AG04449 (cell line): ENCODE results near the gene S1PR4.

Source experiments
- CTCF ChIA-PET: fragments of 350-600 bp; formaldehyde crosslinking; extraction: SDS; loops from one replicate; lab custom pipeline; 2021; ENCODE audit warnings: antibody characterized with exemption; lab: Yijun Ruan, JAX
- POLR2A ChIA-PET: fragments of 400-600, 350-600 bp; formaldehyde crosslinking; extraction: SDS; loops from one replicate; lab custom pipeline; 2020; ENCODE audit warnings: antibody characterized with exemption, inconsistent platforms; lab: Yijun Ruan, JAX
- DNase-seq: peaks from one replicate; pipeline ENCODE4 v3.0.0-alpha.2; 2010; ENCODE audit warnings: low read depth, low spot score
- H3K4me3 ChIP-seq: 2 replicates; pipeline ENCODE4 v1.5.1; 2011; ENCODE audit warnings: low read depth, mild to moderate bottlenecking, control low read depth, low read length
- TF ChIP-seq, protein P1 (sequence below): IDR thresholded peaks from one replicate; pipeline ENCODE4 v1.5.1; 2011; ENCODE audit warnings: mild to moderate bottlenecking, moderate library complexity, low read length, control low read depth, inconsistent platforms; ENCODE audit not compliant: insufficient read depth; ENCODE audit errors: missing control alignments

Gene S1PR4

DNA sequence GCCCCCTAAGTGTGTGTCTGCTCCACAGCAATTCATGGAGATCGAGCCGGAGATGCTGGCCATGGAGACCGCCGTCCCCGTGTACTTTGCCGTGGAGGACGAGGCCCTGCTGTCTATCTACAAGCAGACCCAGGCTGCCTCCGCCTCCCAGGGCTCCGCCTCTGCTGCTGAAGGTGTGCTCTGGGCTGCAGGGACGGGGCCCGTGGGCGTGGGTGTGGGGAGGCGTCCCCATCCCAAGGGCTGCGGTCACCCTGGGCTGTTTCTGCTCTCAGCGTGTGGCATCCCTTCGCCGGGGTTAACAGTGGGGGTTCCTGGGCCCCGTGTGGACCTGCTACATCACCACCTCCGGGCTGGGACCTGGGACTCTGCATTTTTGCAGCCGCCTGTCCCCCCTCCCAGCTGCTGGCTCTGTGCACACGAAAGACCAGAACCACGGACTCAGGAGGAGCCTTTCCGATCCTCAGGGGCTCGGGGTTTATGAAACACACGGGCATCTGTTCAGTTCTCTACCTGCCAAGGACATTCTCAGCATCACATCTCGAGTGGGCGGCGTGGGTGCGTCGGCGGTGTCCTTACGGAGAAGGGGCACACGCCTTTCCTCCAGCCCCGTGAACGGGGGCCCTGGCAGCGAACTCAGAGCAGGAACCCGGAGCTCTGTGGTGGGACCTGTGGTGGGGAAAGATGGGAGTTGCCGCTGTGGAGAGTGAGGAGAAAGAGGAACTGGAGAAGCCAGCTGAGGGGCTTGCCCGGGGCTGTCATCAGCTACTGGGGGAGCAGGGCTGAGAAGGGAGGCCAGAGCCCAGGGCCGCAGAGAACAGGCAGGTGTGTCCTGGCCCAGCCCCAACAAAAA is 14.9 kb downstream of the S1PR4 start:
- TF ChIP-seq, protein P1, sequence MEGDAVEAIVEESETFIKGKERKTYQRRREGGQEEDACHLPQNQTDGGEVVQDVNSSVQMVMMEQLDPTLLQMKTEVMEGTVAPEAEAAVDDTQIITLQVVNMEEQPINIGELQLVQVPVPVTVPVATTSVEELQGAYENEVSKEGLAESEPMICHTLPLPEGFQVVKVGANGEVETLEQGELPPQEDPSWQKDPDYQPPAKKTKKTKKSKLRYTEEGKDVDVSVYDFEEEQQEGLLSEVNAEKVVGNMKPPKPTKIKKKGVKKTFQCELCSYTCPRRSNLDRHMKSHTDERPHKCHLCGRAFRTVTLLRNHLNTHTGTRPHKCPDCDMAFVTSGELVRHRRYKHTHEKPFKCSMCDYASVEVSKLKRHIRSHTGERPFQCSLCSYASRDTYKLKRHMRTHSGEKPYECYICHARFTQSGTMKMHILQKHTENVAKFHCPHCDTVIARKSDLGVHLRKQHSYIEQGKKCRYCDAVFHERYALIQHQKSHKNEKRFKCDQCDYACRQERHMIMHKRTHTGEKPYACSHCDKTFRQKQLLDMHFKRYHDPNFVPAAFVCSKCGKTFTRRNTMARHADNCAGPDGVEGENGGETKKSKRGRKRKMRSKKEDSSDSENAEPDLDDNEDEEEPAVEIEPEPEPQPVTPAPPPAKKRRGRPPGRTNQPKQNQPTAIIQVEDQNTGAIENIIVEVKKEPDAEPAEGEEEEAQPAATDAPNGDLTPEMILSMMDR = no peak
- ChIA-PET CTCF (interaction anchor here (0.7 to 0.9 kb wide), 2 partner anchors 30 to 31 kb away, joined by 3 to 4 read pairs; partner anchors contain the start of gene CELF5), POLR2A (no interaction called here)
- DNase-seq = no peak
- no peak overlapping the region for H3K4me3 ChIP-seq

DNA sequence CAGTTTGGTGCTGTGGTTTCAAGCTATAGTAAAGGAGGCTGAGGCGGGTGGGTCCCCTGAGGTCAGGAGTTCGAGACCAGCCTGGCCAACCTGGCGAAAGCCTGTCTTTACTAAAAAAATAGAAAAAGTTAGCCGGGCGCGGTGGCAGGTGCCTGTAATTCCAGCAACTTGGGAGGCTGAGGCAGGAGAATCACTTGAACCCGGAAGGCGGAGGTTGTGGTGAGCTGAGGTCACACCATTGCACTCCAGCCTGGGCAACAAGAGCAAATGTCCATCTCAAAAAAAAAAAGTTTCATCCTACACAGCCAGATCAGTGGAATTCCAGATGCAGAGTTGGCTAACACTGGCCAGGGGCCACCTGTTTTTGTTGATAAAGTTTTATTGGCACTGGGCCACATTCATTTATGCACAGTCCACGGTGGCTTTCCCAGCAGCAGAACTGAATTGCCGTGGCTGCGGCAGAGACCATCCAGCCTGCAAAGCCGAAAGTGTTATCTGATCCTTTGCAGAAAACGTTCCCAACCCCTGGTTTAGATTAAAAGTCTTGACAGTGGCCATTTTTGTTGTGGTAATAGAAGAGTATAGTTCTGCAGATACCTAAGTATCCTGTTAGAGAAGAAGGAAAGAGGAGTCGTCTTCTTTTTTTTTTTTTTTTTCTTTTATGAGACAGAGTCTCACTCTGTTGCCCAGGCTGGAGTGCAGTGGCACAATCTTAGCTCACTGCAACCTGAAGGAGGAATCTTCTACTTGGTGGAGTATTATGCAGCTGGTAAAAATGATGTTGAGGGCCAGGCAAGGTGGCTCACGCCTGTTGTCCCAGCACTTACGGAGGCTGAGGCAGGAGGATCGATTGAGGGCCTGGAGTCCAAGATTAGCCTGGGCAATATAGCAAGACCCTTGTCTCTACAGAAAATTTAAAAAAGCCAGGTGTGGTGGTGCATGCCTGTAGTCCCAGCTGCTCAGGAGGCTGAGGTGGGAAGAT is 15.8 kb downstream of the S1PR4 start:
- POLR2A ChIA-PET = no interaction called here
- H3K4me3 ChIP-seq = no peak overlapping the region
- no peak for DNase-seq
- TF ChIP-seq, protein P1 = no peak
- CTCF ChIA-PET = interaction anchor here (0.7 to 0.9 kb wide), 2 partner anchors 29 to 30 kb away, joined by 3 to 4 read pairs; partner anchors contain the start of gene CELF5

DNA sequence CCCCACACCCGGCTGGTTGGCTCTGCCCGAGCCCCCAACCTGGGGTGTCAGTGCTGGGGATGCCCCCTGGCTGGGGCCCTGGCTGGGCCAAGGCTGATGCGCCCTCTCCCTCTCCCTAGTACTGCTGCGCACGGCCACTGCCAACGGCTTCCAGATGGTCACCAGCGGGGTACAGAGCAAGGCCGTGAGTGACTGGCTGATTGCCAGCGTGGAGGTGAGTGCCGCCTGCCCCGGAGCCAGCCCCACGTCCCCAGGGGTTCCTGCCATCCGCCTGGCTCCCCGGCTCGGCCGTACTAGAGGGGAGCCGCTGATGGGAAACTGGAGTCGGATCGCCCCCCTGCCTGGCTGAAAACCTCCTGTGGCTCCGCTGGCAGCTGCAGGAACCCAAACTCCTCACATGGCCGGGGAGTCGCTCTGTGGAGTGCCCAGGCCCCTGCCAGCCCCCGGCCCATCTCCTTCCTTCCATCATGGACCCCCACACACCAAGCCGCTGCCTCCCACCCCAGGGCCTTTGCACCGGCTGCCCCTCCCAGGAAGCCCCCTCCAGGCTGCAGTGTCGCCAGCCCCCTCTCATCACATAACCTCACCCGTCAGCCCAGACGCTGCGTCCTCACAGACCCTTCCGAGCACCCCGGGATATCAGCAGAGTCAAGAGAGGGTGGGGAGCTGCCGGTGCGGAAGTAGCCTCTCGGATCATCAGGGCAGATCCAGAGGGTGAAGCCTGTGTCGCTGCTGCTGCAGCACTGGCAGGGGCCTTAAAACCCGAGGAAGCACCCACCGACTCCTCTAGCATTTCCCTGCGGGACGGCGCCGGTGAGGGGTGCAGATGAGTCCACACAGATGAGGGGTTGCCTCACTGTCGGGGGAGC is 17.7 kb downstream of the S1PR4 start:
- CTCF ChIA-PET = interaction anchor here (1.4 kb wide), 1 partner anchor 13 kb away, joined by 8 read pairs; no protein-coding TSS in a partner anchor
- TF ChIP-seq, protein P1 = no peak
- DNase-seq = no peak

DNA sequence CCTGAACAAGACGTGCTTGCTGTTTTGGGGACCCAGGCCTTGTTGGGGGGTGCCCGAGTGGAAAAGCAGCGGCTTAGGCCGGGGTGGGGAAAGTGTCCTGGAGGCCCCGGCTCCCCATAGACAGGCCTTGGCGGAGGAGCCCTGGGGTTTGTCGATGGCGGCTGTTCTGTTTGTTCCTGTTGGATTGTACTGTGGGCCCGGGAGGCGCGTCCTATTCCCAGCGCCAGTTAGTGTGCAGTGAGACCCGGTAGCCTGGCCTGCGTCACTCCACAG is 18.3 kb downstream of the S1PR4 start:
- TF ChIP-seq, protein P1 = no peak
- ChIA-PET POLR2A (no interaction called here), CTCF (interaction anchor here (1.4 kb wide), 1 partner anchor 12 kb away, joined by 8 read pairs; no protein-coding TSS in a partner anchor)
- H3K4me3 ChIP-seq = no peak overlapping the region
- no peak for DNase-seq

More for the DNA sequence above, 17.7 kb downstream of the S1PR4 start:
- no peak overlapping the region for H3K4me3 ChIP-seq
- POLR2A ChIA-PET = no interaction called here

DNA sequence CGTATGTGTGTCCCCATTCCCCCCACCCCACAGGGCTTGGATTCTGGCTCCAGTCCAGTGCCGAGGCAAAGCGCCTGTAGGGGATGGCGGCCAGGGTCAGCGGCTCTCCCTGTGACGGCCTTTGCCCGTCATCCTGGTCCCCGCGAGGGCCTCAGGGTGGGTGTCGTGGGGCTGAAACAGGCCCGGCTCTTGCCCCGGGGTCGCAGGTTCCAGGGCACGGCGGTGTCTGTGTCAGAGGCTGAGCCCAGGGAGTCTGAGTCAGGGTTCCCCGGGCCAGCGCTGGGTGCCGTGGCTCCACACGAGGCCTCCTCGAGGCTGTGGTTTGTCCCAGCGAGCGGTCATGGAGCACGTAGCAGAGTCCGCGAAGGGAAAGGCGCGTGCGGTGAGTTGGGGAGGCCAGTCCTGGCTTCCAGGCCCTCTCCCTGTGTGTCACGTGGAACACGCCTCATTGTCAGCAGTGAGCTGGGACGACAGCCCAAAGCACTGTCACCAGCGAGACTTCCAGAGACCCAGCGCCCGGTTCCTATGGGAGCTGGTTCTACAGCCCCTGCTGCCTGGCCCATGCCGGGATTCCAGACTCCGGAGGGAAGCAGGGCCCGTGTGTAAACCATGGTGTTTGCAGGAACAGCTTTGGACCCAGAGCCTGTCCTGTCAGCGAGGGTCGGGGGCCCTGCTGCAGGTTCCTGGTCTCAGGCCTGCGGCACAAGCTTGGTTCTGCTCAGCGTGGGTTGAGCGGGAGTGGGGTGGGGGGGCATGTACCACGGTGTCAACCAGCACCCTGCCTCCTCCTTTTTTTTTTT is 20.5 kb downstream of the S1PR4 start:
- ChIA-PET CTCF (interaction anchor here (1.0 to 1.9 kb wide), 2 partner anchors 12 to 247 kb away, joined by 3 to 8 read pairs; no protein-coding TSS in a partner anchor), POLR2A (no interaction called here)
- TF ChIP-seq, protein P1 = no peak
- no peak for DNase-seq
- H3K4me3 ChIP-seq = no peak overlapping the region
